Measurements from ENCODE around the gene FOXO3. TPM values are rescaled to one million over a fixed set of nuclear protein-coding genes. Genes with fewer than 3 reads are reported as not detected.

Gene FOXO3
- total and polyA plus RNA-seq, 2 donors (not counting 3 experiments of a cell fraction or from before 2014, with no cell fraction given), result 14.4 to 16.9 TPM

GRCh38 chr6:108653949-108654348 is 93.2 kb downstream of the FOXO3 start:
- BruUV-seq (replicated peaks), result no TSS peak
- Histone ChIP-seq H3K4me3 (replicated peaks in 1 of 3; ENCODE audit: insufficient read depth in 1 of 3, low read depth in 1 of 3, low read length in 3 of 3) (no peak overlapping the region), H3K9me3 (replicated peaks; ENCODE audit: control insufficient read depth, insufficient read depth, low read length) (no peaks in the 10 kb centered on the region), H3K36me3 (ENCODE audit: control insufficient read depth in 2 of 2, extremely low read depth in 1 of 2, insufficient read depth in 2 of 2, low read length in 2 of 2) (no peaks in the 10 kb centered on the region), H3K9ac (replicated peaks; ENCODE audit: extremely low read depth, insufficient read depth, low read length) (no peak overlapping the region), H3K4me1 (ENCODE audit: control insufficient read depth, extremely low read depth, insufficient read depth, low read length) (peaks cover 9% of the 10 kb centered on the region), H2AFZ (ENCODE audit: low read depth, low read length) (no peak overlapping the region), H4K20me1 (replicated peaks; ENCODE audit: control insufficient read depth, extremely low read depth, insufficient read depth, low read length) (no peaks in the 10 kb centered on the region), H3K9me1 (replicated peaks; ENCODE audit: control insufficient read depth, extremely low read depth, insufficient read depth, low read length) (no peaks in the 10 kb centered on the region), H3K27ac (ENCODE audit: insufficient read depth, low read depth, low read length) (no peak overlapping the region), H3K4me2 (ENCODE audit: insufficient read depth, low read length) (peak overlapping the region; percentile 40), H3K79me2 (ENCODE audit: control insufficient read depth, insufficient read depth, low read length) (no peaks in the 10 kb centered on the region), H3K27me3 (ENCODE audit: control insufficient read depth in 2 of 2, insufficient read depth in 2 of 2, low read length in 2 of 2) (no peaks in the 10 kb centered on the region)
- dilution Hi-C loops (cut with MboI; ENCODE audit: extremely low pct_ligation_motif_present, low sequenced_read_pairs), result no loop called here
- intact Hi-C loops (cut with micrococcal nuclease), result no loop called here
- ChIA-PET POLR2A (no interaction called here), CTCF (interaction anchor here (0.8 to 1.4 kb wide), 7 partner anchors 11 to 96 kb away, joined by 3 to 4 read pairs (median 3); no protein-coding TSS in a partner anchor)
- no peak for FAIRE-seq
- no peak for TF ChIP-seq MYC (IDR thresholded peaks at IDR 0.05; ENCODE audit: low read depth, low read length)
- TF ChIP-seq POLR2A (IDR thresholded peaks at IDR 0.05; ENCODE audit: low read depth, low read length), result no peak
- TF ChIP-seq EZH2 (IDR thresholded peaks at IDR 0.05; ENCODE audit: borderline replicate concordance, low read depth, low read length, severe bottlenecking), result no peak
- no peak for TF ChIP-seq JUN (IDR thresholded peaks at IDR 0.05; ENCODE audit: borderline replicate concordance, insufficient read depth, insufficient read length, low read depth)
- TF ChIP-seq GATA2 (IDR thresholded peaks at IDR 0.05; ENCODE audit: insufficient read depth, insufficient read length, low read depth, low read length), result no peak
- no peak for TF ChIP-seq MAX (IDR thresholded peaks at IDR 0.05; ENCODE audit: insufficient read depth, insufficient read length)
- no peak for TF ChIP-seq CTCF (IDR thresholded peaks at IDR 0.05; ENCODE audit: extremely low read depth in 1 of 2, insufficient read depth in 1 of 2, low read depth in 1 of 2, low read length in 2 of 2)
- no peak for TF ChIP-seq POLR2AphosphoS5 (IDR thresholded peaks at IDR 0.05; ENCODE audit: insufficient read depth, low read depth, low read length)
- no peak for TF ChIP-seq FOS (IDR thresholded peaks at IDR 0.05; ENCODE audit: borderline replicate concordance, insufficient read depth, low read length)
- peak; percentile 15 for DNase-seq (ENCODE audit: low read depth, low spot score)
